HCT116 (cell line): ENCODE measurements around the gene LETMD1. TPM values are rescaled to one million over a fixed set of nuclear protein-coding genes. Genes with fewer than 3 reads are reported as not detected.

ENCODE experiments used
- ATAC-seq: fragments of 200-7000 bp; cut with Tn5 transposase; 2 replicates; pipeline ENCODE4 v1.9.1; 2020; ENCODE audit warnings: mild to moderate bottlenecking, moderate library complexity
- BruUV-seq: library from RNA; stranded (reverse); fragments of 400-500 nt; replicated peaks from 2 replicates; lab custom pipeline; 2021; lab: Mats Ljungman, UMichigan
- CTCF ChIA-PET: fragments of 300-600 bp; sonication (Branson Sonifier 250); formaldehyde crosslinking; loops from one replicate; lab custom pipeline; 2021; ENCODE audit warnings: antibody characterized with exemption; lab: Charles Lee
- POLR2A ChIA-PET: fragments of 300-600, 350-600 bp; sonication (Branson Sonifier 250); formaldehyde crosslinking; loops from one replicate; lab custom pipeline; 2021; ENCODE audit warnings: antibody characterized with exemption; lab: Charles Lee
- RAD21 ChIA-PET, 2 experiments: fragments of 300-600 bp; sonication (Branson Sonifier 250); formaldehyde crosslinking; loops; one replicate each; lab custom pipeline; 2023; ENCODE audit warnings: low total read pairs in 2 of 2; ENCODE audit not compliant: uncharacterized antibody in 2 of 2, unreplicated experiment in 2 of 2, low non-redundant PET in 1 of 2; lab: Charles Lee
- DNase-seq: peaks from one replicate; pipeline ENCODE4 v3.0.0-alpha.2; 2010; ENCODE audit warnings: low read depth, low spot score
- H2AFZ ChIP-seq: fragments of 200-600 bp; shearing (Covaris generic), sonication (generic); 2 replicates; pipeline ENCODE4 v1.6.1; 2017; ENCODE audit warnings: low read depth, mixed run types, mixed read lengths, antibody characterized with exemption, low read length; ENCODE audit not compliant: poor library complexity, severe bottlenecking
- H3K27ac ChIP-seq: 2 replicates; pipeline ENCODE4 v1.5.1; 2012; ENCODE audit warnings: low read depth, low read length
- H3K27me3 ChIP-seq: fragments of 200-600 bp; sonication (generic); 2 replicates; pipeline ENCODE4 v1.6.1; 2016; ENCODE audit warnings: mixed run types, low read length, mixed read lengths; ENCODE audit not compliant: insufficient read depth
- H3K36me3 ChIP-seq, 2 experiments: fragments of 200-500 bp in 1 of 2; fragments of 200-600 bp in 1 of 2; sonication (Bioruptor generic) in 1 of 2; sonication (generic) in 1 of 2; 2 replicates each; pipeline versions ENCODE4 v1.5.1 to v1.6.1; 2014 to 2016; ENCODE audit warnings: low read length in 2 of 2, inconsistent platforms in 1 of 2, mixed read lengths in 1 of 2, mixed run types in 1 of 2; ENCODE audit not compliant: insufficient read depth in 2 of 2, control insufficient read depth in 1 of 2
- H3K4me1 ChIP-seq, 2 experiments: fragments of 200-600 bp in 1 of 2; sonication (generic) in 1 of 2; 2 replicates each; pipeline versions ENCODE4 v1.5.1 to v1.6.1; 2012 to 2017; ENCODE audit warnings: low read length in 2 of 2, inconsistent platforms in 1 of 2, mild to moderate bottlenecking in 1 of 2, mixed read lengths in 1 of 2, mixed run types in 1 of 2, moderate library complexity in 1 of 2; ENCODE audit not compliant: insufficient read depth in 2 of 2, control insufficient read depth in 1 of 2
- H3K4me2 ChIP-seq: fragments of 200-600 bp; sonication (generic); 2 replicates; pipeline ENCODE4 v1.6.1; 2017; ENCODE audit warnings: mixed run types, low read length, mixed read lengths
- H3K4me3 ChIP-seq, 2 experiments: fragments of 200-600 bp in 1 of 2; sonication (generic) in 1 of 2; replicated peaks in 1 of 2; 2 replicates each; pipeline ENCODE4 v1.5.1; 2011 to 2016; ENCODE audit warnings: low read length in 2 of 2, control low read depth in 1 of 2, low read depth in 1 of 2, mild to moderate bottlenecking in 1 of 2, mixed read lengths in 1 of 2, mixed run types in 1 of 2
- H3K79me2 ChIP-seq: fragments of 200-600 bp; sonication (generic); 2 replicates; pipeline ENCODE4 v1.6.1; 2017; ENCODE audit warnings: mild to moderate bottlenecking, mixed run types, low read length, moderate library complexity, mixed read lengths; ENCODE audit not compliant: insufficient read depth
- H3K9ac ChIP-seq: fragments of 200-600 bp; sonication (generic); 2 replicates; pipeline ENCODE4 v1.6.1; 2016; ENCODE audit warnings: low read length, mixed read lengths
- H3K9me2 ChIP-seq: fragments of 200-600 bp; sonication (generic), shearing (Covaris generic); 2 replicates; pipeline ENCODE4 v1.6.1; 2017; ENCODE audit warnings: mixed run types, mild to moderate bottlenecking, moderate library complexity; ENCODE audit not compliant: insufficient read depth
- H3K9me3 ChIP-seq, 2 experiments: fragments of 200-500 bp in 1 of 2; fragments of 200-600 bp in 1 of 2; sonication (Bioruptor generic) in 1 of 2; sonication (generic) in 1 of 2; 2 replicates each; pipeline ENCODE4 v1.6.1; 2014 to 2017; ENCODE audit warnings: low read length in 2 of 2, mixed read lengths in 2 of 2, inconsistent platforms in 1 of 2, low read depth in 1 of 2, mild to moderate bottlenecking in 1 of 2, mixed run types in 1 of 2, moderate library complexity in 1 of 2; ENCODE audit not compliant: control insufficient read depth in 1 of 2, insufficient read depth in 1 of 2
- H4K20me1 ChIP-seq: fragments of 200-600 bp; sonication (generic), shearing (Covaris generic); 2 replicates; pipeline ENCODE4 v1.6.1; 2017; ENCODE audit warnings: mixed run types, mild to moderate bottlenecking, moderate library complexity; ENCODE audit not compliant: insufficient read depth
- ATF3 ChIP-seq: IDR thresholded peaks from 2 replicates; pipeline ENCODE4 v1.6.1; 2012
- CBX3 ChIP-seq: IDR thresholded peaks from 2 replicates; pipeline ENCODE4 v1.6.1; 2012; ENCODE audit warnings: low read depth
- CEBPB ChIP-seq: IDR thresholded peaks from 2 replicates; pipeline ENCODE4 v1.6.1; 2012; ENCODE audit warnings: low read depth
- EZH2phosphoT487 ChIP-seq: fragments of 200-600 bp; IDR thresholded peaks from 2 replicates; pipeline ENCODE4 v1.6.1; 2018; ENCODE audit warnings: antibody characterized with exemption, borderline replicate concordance
- JUND ChIP-seq: IDR thresholded peaks from 2 replicates; pipeline ENCODE4 v1.6.1; 2012
- POLR2A ChIP-seq: IDR thresholded peaks from 2 replicates; pipeline ENCODE4 v1.7.0; 2011; ENCODE audit warnings: borderline replicate concordance; ENCODE audit not compliant: insufficient read depth, insufficient read length; ENCODE audit errors: extremely low read depth
- YY1 ChIP-seq: IDR thresholded peaks from 2 replicates; pipeline ENCODE4 v1.6.1; 2011; ENCODE audit warnings: low read length, low read depth, moderate library complexity, mild to moderate bottlenecking; ENCODE audit not compliant: insufficient replicate concordance; ENCODE audit errors: extremely low read depth
- ZBTB33 ChIP-seq: IDR thresholded peaks from 2 replicates; pipeline ENCODE4 v1.6.1; 2011; ENCODE audit warnings: mild to moderate bottlenecking, low read length, moderate library complexity; ENCODE audit not compliant: insufficient replicate concordance; ENCODE audit errors: extremely low read depth
- ZNF274 ChIP-seq: fragments of 200-500 bp; sonication (Bioruptor generic); IDR thresholded peaks from 2 replicates; pipeline ENCODE4 v1.6.1; 2014; ENCODE audit warnings: mild to moderate bottlenecking, low read depth, low read length, inconsistent platforms
- intact Hi-C: fragments of 100-400 bp; cut with micrococcal nuclease; formaldehyde crosslinking; loops from 2 replicates; pipeline ENCODE4 v1.10.0; 2022
- total RNA-seq: library from RNA; stranded (reverse); gene quantifications from one replicate; pipeline ENCODE4 v1.2.1, GENCODE V29; 2021; ENCODE audit not compliant: unreplicated experiment

The LETMD1 gene
- total RNA-seq, 1 experiment from 2014 or later, result 70.8 TPM

- H3K36me3 ChIP-seq, result peaks cover 50 to 54% of the 10 kb centered on the region in 2 experiments
- no peaks in the 10 kb centered on the region for H3K9me3 ChIP-seq
- ChIA-PET POLR2A (no interaction called here), RAD21 (no interaction called here), CTCF (no interaction called here)
- no peak overlapping the region for H2AFZ ChIP-seq
- H3K27me3 ChIP-seq, result no peaks in the 10 kb centered on the region
- H3K9me2 ChIP-seq, result no peaks in the 10 kb centered on the region
- no peak for TF ChIP-seq JUND
- no peaks in the 10 kb centered on the region for H4K20me1 ChIP-seq
- DNase-seq (no peak), ATAC-seq (no peak)
- H3K79me2 ChIP-seq, result peaks cover 18% of the 10 kb centered on the region
- intact Hi-C loops, result no loop called here
- H3K9ac ChIP-seq, result no peak overlapping the region
- no peak overlapping the region for H3K4me3 ChIP-seq
- H3K4me2 ChIP-seq, result no peak overlapping the region
- H3K4me1 ChIP-seq, result no peaks in the 10 kb centered on the region
- H3K27ac ChIP-seq, result no peak overlapping the region
- BruUV-seq, result no TSS peak
These were observed 6.9 kb downstream of the LETMD1 start for GRCh38 chr12:51055060-51055459.

GRCh38 chr12:51056242-51056641, 8.1 kb downstream of the LETMD1 start:
- Histone ChIP-seq H3K36me3 (peaks cover 55 to 59% of the 10 kb centered on the region in 2 experiments), H3K4me3 (no peak overlapping the region), H3K4me2 (no peak overlapping the region), H3K9me2 (no peaks in the 10 kb centered on the region), H4K20me1 (no peaks in the 10 kb centered on the region), H2AFZ (no peak overlapping the region), H3K9me3 (no peaks in the 10 kb centered on the region), H3K27me3 (no peaks in the 10 kb centered on the region), H3K79me2 (peaks cover 12% of the 10 kb centered on the region; the same call in 1 of the 2 replicates), H3K9ac (no peak overlapping the region), H3K4me1 (no peaks in the 10 kb centered on the region), H3K27ac (no peak overlapping the region)
- BruUV-seq, result no TSS peak
- CTCF ChIA-PET, result no interaction called here
- POLR2A ChIA-PET, result interaction anchor here (0.9 kb wide), 1 partner anchor 27 kb away, joined by 3 read pairs; the partner anchor contains the start of gene CSRNP2
- DNase-seq, result no peak
- ATAC-seq, result no peak
- intact Hi-C loops, result no loop called here
- TF ChIP-seq CBX3 (no peak), EZH2phosphoT487 (no peak), YY1 (no peak), ZBTB33 (no peak), ATF3 (no peak), CEBPB (no peak), POLR2A (no peak), ZNF274 (no peak)
- RAD21 ChIA-PET, result no interaction called here
